ENCODE data around the gene ITFG2.
"Not testable (repeated sequence)": the region's sequence is repeated elsewhere in the genome, so short reads cannot be mapped to it uniquely, and the experiment has no call there.

ITFG2 gene

GRCh38 chr12:2863402-2863801 is 50.9 kb downstream of the ITFG2 start:
- not testable (repeated sequence) for H3K4me3 ChIP-seq (ENCODE audit: low read depth, low read length); H3K4me1 ChIP-seq (ENCODE audit: control insufficient read depth, insufficient read depth, low read length)
- peaks cover 89% of the 10 kb centered on the region for H3K36me3 ChIP-seq (ENCODE audit: control insufficient read depth, insufficient read depth, low read length)

GRCh38 chr12:2864198-2864597 is 51.7 kb downstream of the ITFG2 start:
- H3K27me3 ChIP-seq (ENCODE audit: control insufficient read depth, insufficient read depth, low read length), result no peaks in the 10 kb centered on the region
- H3K4me1 ChIP-seq (ENCODE audit: control insufficient read depth, insufficient read depth, low read length), result no peaks in the 10 kb centered on the region
- H3K4me3 ChIP-seq (ENCODE audit: low read depth, low read length), result no peak overlapping the region
- H3K9ac ChIP-seq (ENCODE audit: low read length), result no peak overlapping the region
- H3K9me3 ChIP-seq (ENCODE audit: control insufficient read depth, insufficient read depth, low read depth, low read length), result no peaks in the 10 kb centered on the region
- H3K36me3 ChIP-seq (ENCODE audit: control insufficient read depth, insufficient read depth, low read length), result peaks cover 89% of the 10 kb centered on the region
- H3K27ac ChIP-seq (ENCODE audit: low read depth, low read length), result no peak overlapping the region

More at GRCh38 chr12:2863402-2863801, 50.9 kb downstream of the ITFG2 start:
- H3K9me3 ChIP-seq (ENCODE audit: control insufficient read depth, insufficient read depth, low read depth, low read length); H3K27ac ChIP-seq (ENCODE audit: low read depth, low read length); H3K27me3 ChIP-seq (ENCODE audit: control insufficient read depth, insufficient read depth, low read length); H3K9ac ChIP-seq (ENCODE audit: low read length): not testable (repeated sequence)

DNA sequence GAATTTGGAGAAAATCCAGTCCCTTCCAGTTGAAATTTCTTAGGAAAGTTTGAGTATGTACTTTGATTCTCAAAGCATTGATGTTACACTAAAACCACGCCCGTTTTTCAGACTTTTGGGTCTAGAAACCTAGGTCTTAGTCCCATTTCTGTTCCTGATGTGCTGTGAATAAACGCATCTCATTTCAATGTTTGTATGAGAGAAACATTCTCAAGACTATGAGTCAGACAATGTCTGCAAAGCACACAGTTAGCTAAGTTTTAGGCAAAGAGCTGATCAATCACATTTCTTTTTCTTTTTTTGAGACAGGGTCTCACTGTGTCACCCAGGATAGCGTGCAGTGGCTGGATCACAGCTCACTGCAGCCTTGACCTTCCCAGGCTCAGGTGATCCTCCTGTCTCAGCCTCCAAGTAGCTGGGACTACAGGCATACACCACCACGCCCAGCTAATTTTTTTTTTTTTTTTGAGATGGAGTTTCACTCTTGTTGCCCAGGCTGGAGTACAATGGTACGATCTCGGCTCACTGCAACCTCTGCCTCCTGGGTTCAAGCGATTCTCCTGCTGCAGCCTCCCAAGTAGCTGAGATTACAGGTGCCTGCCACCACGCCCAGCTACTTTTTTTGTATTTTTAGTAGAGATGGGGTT is 56.6 kb downstream of the ITFG2 start:
- not testable (repeated sequence) for H3K9ac ChIP-seq (ENCODE audit: low read length); H3K27ac ChIP-seq (ENCODE audit: low read depth, low read length); H3K4me3 ChIP-seq (ENCODE audit: low read depth, low read length); H3K27me3 ChIP-seq (ENCODE audit: control insufficient read depth, insufficient read depth, low read length); H3K9me3 ChIP-seq (ENCODE audit: control insufficient read depth, insufficient read depth, low read depth, low read length); H3K4me1 ChIP-seq (ENCODE audit: control insufficient read depth, insufficient read depth, low read length)
- H3K36me3 ChIP-seq (ENCODE audit: control insufficient read depth, insufficient read depth, low read length), result peaks cover 84% of the 10 kb centered on the region

Measured in HUES6 (cell line).